DND-41 (cell line): ENCODE data around the gene GNE.

Experiments
- ATAC-seq: fragments of 200-7000 bp; cut with Tn5 transposase; 3 replicates; pipeline ENCODE4 v1.9.1; 2021; ENCODE audit warnings: low read depth; ENCODE audit not compliant: insufficient read depth
- DNase-seq: peaks from one replicate; pipeline ENCODE4 v3.0.0-alpha.2; 2020
- H2AFZ ChIP-seq: 2 replicates; pipeline ENCODE4 v1.6.0; 2012; ENCODE audit warnings: low read depth, low read length
- H3K27ac ChIP-seq: 2 replicates; pipeline ENCODE4 v1.5.1; 2012; ENCODE audit warnings: low read length, inconsistent platforms
- H3K27me3 ChIP-seq: fragments of 200-600 bp; sonication (generic); 2 replicates; pipeline ENCODE4 v1.6.0; 2012; ENCODE audit warnings: low read length, mild to moderate bottlenecking, inconsistent platforms; ENCODE audit not compliant: insufficient read depth, poor library complexity
- H3K36me3 ChIP-seq: 2 replicates; pipeline ENCODE4 v1.5.1; 2012; ENCODE audit warnings: low read length, inconsistent platforms; ENCODE audit not compliant: insufficient read depth
- H3K4me1 ChIP-seq: 2 replicates; pipeline ENCODE4 v1.5.1; 2012; ENCODE audit warnings: mild to moderate bottlenecking, low read length; ENCODE audit not compliant: insufficient read depth
- H3K4me2 ChIP-seq: 2 replicates; pipeline ENCODE4 v1.6.0; 2012; ENCODE audit warnings: mild to moderate bottlenecking, moderate library complexity, low read length, inconsistent platforms; ENCODE audit not compliant: insufficient read depth
- H3K4me3 ChIP-seq, 2 experiments: fragments of 200-600 bp in 1 of 2; shearing (Covaris generic) in 1 of 2; 2 replicates each; pipeline ENCODE4 v1.5.1; 2012 to 2016; ENCODE audit warnings: inconsistent platforms in 2 of 2, low read length in 2 of 2, mild to moderate bottlenecking in 2 of 2, low read depth in 1 of 2, moderate library complexity in 1 of 2
- H3K79me2 ChIP-seq: 2 replicates; pipeline ENCODE4 v1.6.0; 2012; ENCODE audit warnings: low read length, inconsistent platforms; ENCODE audit not compliant: insufficient read depth
- H3K9ac ChIP-seq: 2 replicates; pipeline ENCODE4 v1.6.0; 2012; ENCODE audit warnings: low read depth, mild to moderate bottlenecking, inconsistent platforms, low read length, moderate library complexity
- H3K9me3 ChIP-seq: 2 replicates; pipeline ENCODE4 v1.5.1; 2012; ENCODE audit warnings: low read length, moderate library complexity, mild to moderate bottlenecking, inconsistent platforms; ENCODE audit not compliant: insufficient read depth, severe bottlenecking
- H4K20me1 ChIP-seq: 2 replicates; pipeline ENCODE4 v1.6.0; 2012; ENCODE audit warnings: low read length; ENCODE audit not compliant: insufficient read depth
- CTCF ChIP-seq: IDR thresholded peaks from 2 replicates; pipeline ENCODE4 v1.5.1; 2012; ENCODE audit warnings: borderline replicate concordance, low read length, moderate library complexity, mild to moderate bottlenecking; ENCODE audit not compliant: poor library complexity, severe bottlenecking; ENCODE audit errors: extremely low read depth
- EZH2 ChIP-seq: IDR thresholded peaks from 3 replicates; pipeline ENCODE4 v1.6.1; 2012; ENCODE audit warnings: borderline replicate concordance, low read depth, mild to moderate bottlenecking, moderate library complexity, low read length, inconsistent platforms; ENCODE audit not compliant: severe bottlenecking

The GNE gene

GRCh38 chr9:36165826-36166167, 92.5 kb downstream of the GNE start:
- Histone ChIP-seq H3K36me3 (no peaks in the 10 kb centered on the region), H3K4me3 (no peak overlapping the region), H3K9me3 (no peaks in the 10 kb centered on the region), H3K9ac (no peak overlapping the region), H3K79me2 (no peaks in the 10 kb centered on the region), H3K27ac (no peak overlapping the region), H3K4me2 (no peak overlapping the region), H3K27me3 (no peaks in the 10 kb centered on the region), H3K4me1 (peaks cover 8% of the 10 kb centered on the region), H2AFZ (no peak overlapping the region; the same call in 1 of the 2 replicates), H4K20me1 (no peaks in the 10 kb centered on the region)
- TF ChIP-seq CTCF: no peak
- no peak for TF ChIP-seq EZH2
- no peak for ATAC-seq
- no peak for DNase-seq

- Histone ChIP-seq H3K36me3 (no peaks in the 10 kb centered on the region), H4K20me1 (no peaks in the 10 kb centered on the region), H3K79me2 (no peaks in the 10 kb centered on the region), H3K4me2 (no peak overlapping the region), H3K9me3 (no peaks in the 10 kb centered on the region), H3K27ac (no peak overlapping the region), H2AFZ (no peak overlapping the region), H3K4me1 (peaks cover 8% of the 10 kb centered on the region), H3K9ac (no peak overlapping the region), H3K4me3 (no peak overlapping the region), H3K27me3 (no peaks in the 10 kb centered on the region)
- no peak for DNase-seq
- no peak for TF ChIP-seq CTCF
- no peak for TF ChIP-seq EZH2
- ATAC-seq: no peak
These were observed 93.3 kb downstream of the GNE start for GRCh38 chr9:36164989-36165388.
